Thoracic aorta (tissue), 2 donors: Measurements from ENCODE around the gene CCDC170. TPM values are rescaled to one million over a fixed set of nuclear protein-coding genes. Genes with fewer than 3 reads are reported as not detected.

Experiments used
- ATAC-seq: fragments of 150-250 bp; one replicate; pipeline ENCODE4 v1.8.0; 2017; ENCODE audit warnings: low read depth; ENCODE audit not compliant: insufficient number of reproducible peaks, low FRiP score
- DNase-seq: peaks from one replicate; pipeline ENCODE4 v3.0.0-alpha.2; 2020; ENCODE audit warnings: low spot score
- H3K27ac ChIP-seq, 2 donors: fragments of 200-600 bp; sonication (generic); 1 replicate in 1 of 2; 2 replicates in 1 of 2; pipeline ENCODE4 v1.5.1; 2016; ENCODE audit warnings: mild to moderate bottlenecking in 2 of 2, moderate library complexity in 2 of 2
- H3K27me3 ChIP-seq: fragments of 200-600 bp; sonication (generic); replicated peaks from 2 replicates; pipeline ENCODE4 v1.6.0; 2016; ENCODE audit warnings: mild to moderate bottlenecking; ENCODE audit not compliant: insufficient read depth
- H3K36me3 ChIP-seq: fragments of 200-600 bp; sonication (generic); one replicate; pipeline ENCODE4 v1.5.1; 2016
- H3K4me1 ChIP-seq, 2 donors: fragments of 200-600 bp; sonication (generic); 1 replicate in 1 of 2; 2 replicates in 1 of 2; pipeline versions ENCODE4 v1.5.1 to v1.6.0; 2016; ENCODE audit warnings: low read depth in 2 of 2, mild to moderate bottlenecking in 1 of 2; ENCODE audit not compliant: control insufficient read depth in 1 of 2
- H3K4me3 ChIP-seq: fragments of 200-600 bp; sonication (generic); 2 replicates; pipeline ENCODE4 v1.5.1; 2016; ENCODE audit warnings: mild to moderate bottlenecking
- H3K9me3 ChIP-seq: fragments of 200-600 bp; sonication (generic); 2 replicates; pipeline ENCODE4 v1.5.1; 2016
- total RNA-seq, 2 donors: library from RNA; depleted of rRNA; stranded (reverse); fragments of >200 nt; gene quantifications; one replicate each; pipeline versions ENCODE4 v1.1.0 to v1.2.3, GENCODE V29; 2016
- TF ChIP-seq, protein P1 (sequence below): fragments of 200-600 bp; sonication (generic); IDR thresholded peaks from one replicate; pipeline ENCODE4 v1.5.1; 2019; ENCODE audit warnings: antibody characterized with exemption

Gene CCDC170
- total RNA-seq, 2 donors from 2014 or later, result 0.81 to 1.5 TPM

DNA sequence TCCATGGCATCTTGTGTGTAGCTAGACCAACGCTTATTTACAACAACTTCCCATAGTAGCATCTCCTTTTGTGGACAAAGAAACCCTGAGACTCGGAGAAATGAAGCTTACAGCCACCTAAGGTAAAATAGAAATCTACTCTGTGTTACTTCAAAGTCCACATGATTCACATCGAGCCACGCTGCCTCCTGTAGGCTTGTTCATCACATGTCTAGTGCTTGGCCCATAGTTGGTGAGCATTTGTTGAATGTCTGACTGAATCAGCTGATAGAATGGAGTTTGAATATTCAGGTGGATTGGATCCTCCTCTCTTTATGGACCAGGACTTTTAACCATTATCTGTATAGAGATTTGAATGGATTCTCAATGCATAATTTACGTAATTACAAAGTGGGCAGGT, 130.7 kb downstream of the CCDC170 start:
- H3K36me3 ChIP-seq, result no peaks in the 10 kb centered on the region
- no peak overlapping the region for H3K4me3 ChIP-seq
- TF ChIP-seq, protein P1, sequence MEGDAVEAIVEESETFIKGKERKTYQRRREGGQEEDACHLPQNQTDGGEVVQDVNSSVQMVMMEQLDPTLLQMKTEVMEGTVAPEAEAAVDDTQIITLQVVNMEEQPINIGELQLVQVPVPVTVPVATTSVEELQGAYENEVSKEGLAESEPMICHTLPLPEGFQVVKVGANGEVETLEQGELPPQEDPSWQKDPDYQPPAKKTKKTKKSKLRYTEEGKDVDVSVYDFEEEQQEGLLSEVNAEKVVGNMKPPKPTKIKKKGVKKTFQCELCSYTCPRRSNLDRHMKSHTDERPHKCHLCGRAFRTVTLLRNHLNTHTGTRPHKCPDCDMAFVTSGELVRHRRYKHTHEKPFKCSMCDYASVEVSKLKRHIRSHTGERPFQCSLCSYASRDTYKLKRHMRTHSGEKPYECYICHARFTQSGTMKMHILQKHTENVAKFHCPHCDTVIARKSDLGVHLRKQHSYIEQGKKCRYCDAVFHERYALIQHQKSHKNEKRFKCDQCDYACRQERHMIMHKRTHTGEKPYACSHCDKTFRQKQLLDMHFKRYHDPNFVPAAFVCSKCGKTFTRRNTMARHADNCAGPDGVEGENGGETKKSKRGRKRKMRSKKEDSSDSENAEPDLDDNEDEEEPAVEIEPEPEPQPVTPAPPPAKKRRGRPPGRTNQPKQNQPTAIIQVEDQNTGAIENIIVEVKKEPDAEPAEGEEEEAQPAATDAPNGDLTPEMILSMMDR, result no peak
- DNase-seq (no peak), ATAC-seq (no peak)
- H3K27ac ChIP-seq, result no peak overlapping the region
- H3K4me1 ChIP-seq, result no peaks in the 10 kb centered on the region
- H3K9me3 ChIP-seq, result no peaks in the 10 kb centered on the region
- no peaks in the 10 kb centered on the region for H3K27me3 ChIP-seq

DNA sequence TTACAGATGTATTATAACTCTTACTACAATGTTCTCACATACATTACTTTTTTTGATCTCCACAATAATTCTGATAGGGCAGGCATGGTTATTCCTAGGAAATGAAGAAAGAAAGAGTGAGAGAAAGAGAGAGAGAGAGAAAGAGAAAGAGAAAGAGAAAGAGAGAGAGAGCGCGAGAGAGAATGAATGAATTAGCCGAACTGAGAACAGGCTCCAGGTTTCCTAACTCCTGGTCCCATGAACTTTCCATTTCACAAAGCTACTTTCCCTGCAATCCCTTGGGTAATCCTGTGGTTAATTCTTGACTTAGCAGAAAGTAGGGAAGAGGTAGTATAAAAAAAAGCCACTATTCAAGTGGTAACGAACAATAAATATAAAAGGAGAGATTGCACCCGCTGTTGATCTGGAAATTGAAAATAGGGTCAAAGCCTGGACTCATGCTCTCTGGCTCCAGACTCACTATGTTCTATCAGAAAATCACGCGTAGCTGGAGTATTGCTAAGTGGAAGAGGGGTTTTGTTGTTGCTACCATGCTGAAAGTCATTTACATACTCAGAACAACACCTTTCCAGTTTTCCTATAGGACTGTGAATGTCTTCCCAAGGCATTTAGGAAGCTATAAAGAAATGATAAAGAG, 131.2 kb downstream of the CCDC170 start:
- no peak for ATAC-seq
- Histone ChIP-seq H3K4me1 (no peaks in the 10 kb centered on the region), H3K4me3 (no peak overlapping the region), H3K36me3 (no peaks in the 10 kb centered on the region), H3K27ac (no peak overlapping the region), H3K27me3 (no peaks in the 10 kb centered on the region), H3K9me3 (no peaks in the 10 kb centered on the region)
- DNase-seq, result no peak
- TF ChIP-seq, protein P1, result no peak

DNA sequence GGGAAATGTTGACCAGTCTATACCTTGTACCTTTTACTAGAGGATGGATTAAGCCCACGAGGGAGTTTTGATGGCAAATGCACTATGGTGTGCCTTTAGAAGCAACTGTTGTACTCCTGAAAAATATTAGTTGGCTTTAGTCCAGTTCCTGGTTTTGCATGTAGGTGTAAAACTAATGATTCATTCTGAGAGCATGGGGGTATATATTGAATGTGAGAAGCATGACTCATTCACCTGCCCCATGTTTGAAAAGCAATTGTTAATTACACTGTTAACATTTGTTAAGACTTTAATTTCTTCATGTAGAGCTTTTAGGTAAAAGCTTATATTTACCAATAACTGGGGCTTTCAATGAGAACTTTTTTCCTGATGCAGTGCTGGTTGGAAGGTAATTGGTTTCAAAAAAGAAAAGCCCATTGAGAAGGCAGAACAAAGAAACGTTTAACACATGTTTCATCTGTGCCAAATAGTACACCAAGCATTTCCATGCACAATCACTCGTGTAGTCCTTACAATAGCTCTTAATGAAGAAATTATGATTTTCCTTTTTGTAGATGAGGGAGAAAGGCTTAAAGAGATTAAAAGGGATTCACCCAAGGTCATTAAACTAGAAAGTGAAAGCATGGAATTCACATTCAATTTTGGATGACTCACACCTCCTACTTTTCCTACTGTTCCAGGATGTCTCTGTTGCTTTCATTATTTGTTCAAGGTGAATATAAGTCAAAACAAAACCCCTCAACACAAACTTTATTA, 134.1 kb downstream of the CCDC170 start:
- Histone ChIP-seq H3K36me3 (no peaks in the 10 kb centered on the region), H3K27ac (no peak overlapping the region), H3K9me3 (no peaks in the 10 kb centered on the region), H3K27me3 (no peaks in the 10 kb centered on the region), H3K4me1 (peaks cover 0 to 2% of the 10 kb centered on the region in 2 donors), H3K4me3 (no peak overlapping the region)
- no peak for ATAC-seq
- DNase-seq, result no peak
- TF ChIP-seq, protein P1, result no peak

- TF ChIP-seq, protein P1, result no peak
- Histone ChIP-seq H3K9me3 (no peaks in the 10 kb centered on the region), H3K27ac (no peak overlapping the region), H3K36me3 (no peaks in the 10 kb centered on the region), H3K27me3 (no peaks in the 10 kb centered on the region), H3K4me1 (peaks cover 0 to 2% of the 10 kb centered on the region in 2 donors), H3K4me3 (no peak overlapping the region)
- ATAC-seq, result no peak
- DNase-seq, result no peak
Observed at GRCh38 chr6:151629791-151630190, 136.0 kb downstream of the CCDC170 start.

DNA sequence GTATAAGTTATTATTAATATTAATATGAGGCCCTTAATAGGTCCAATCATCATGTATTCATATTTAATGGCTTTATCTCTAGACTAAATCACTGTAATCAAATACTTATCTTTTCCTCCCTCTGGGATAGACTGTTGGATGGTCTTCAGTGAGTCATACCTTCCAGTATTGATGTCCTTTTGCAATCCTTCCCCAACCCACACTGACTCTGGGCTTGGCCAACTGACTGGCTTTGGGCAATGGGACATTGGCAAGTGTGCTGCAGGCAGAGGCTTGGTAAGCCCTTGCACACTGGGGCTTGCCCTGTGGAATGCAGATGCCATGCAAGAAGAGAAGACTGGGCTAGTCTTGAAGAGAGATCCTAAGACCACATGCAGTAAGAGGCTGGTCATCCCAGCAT, 136.6 kb downstream of the CCDC170 start:
- TF ChIP-seq, protein P1, result no peak
- no peak for ATAC-seq
- no peak for DNase-seq
- Histone ChIP-seq H3K9me3 (no peaks in the 10 kb centered on the region), H3K27me3 (no peaks in the 10 kb centered on the region), H3K4me3 (no peak overlapping the region), H3K36me3 (no peaks in the 10 kb centered on the region), H3K4me1 (peaks cover 0 to 2% of the 10 kb centered on the region in 2 donors), H3K27ac (no peak overlapping the region)
